GM19239 (cell line): ENCODE results near the gene PLIN3.
"Not testable (repeated sequence)": the region's sequence is repeated elsewhere in the genome, so short reads cannot be mapped to it uniquely, and the experiment has no call there.

Experiments
- DNase-seq: peaks from one replicate; pipeline ENCODE4 v3.0.0; 2011; ENCODE audit warnings: low spot score; ENCODE audit not compliant: insufficient read length
- FAIRE-seq: peaks from 2 replicates; lab custom pipeline; 2011; peaks lifted over from hg19 to GRCh38; lab: Jason Lieb, UNC

Gene PLIN3

GRCh38 chr19:4816202-4816949, 51.1 kb downstream of the PLIN3 start:
- no peak for FAIRE-seq
- no peak for DNase-seq

GRCh38 chr19:4815426-4816201, 51.9 kb downstream of the PLIN3 start:
- FAIRE-seq: peak; percentile 98
- DNase-seq: peak; percentile 90

- no peak for DNase-seq
- FAIRE-seq: no peak
Measured at GRCh38 chr19:4814625-4815425, 52.6 kb downstream of the PLIN3 start.

- FAIRE-seq (peak; percentile 71), DNase-seq (peak; percentile 74)
Measured at GRCh38 chr19:4811328-4812131, 55.9 kb downstream of the PLIN3 start.

- no peak for DNase-seq
- FAIRE-seq: no peak
Measured at GRCh38 chr19:4807188-4807587, 60.3 kb downstream of the PLIN3 start.

- FAIRE-seq (no peak), DNase-seq (no peak)
Measured at GRCh38 chr19:4806384-4806783, 61.1 kb downstream of the PLIN3 start.

- DNase-seq, FAIRE-seq: not testable (repeated sequence)
Measured at GRCh38 chr19:4805140-4805539, 62.3 kb downstream of the PLIN3 start.

- DNase-seq (no peak), FAIRE-seq (peak; percentile 58)
Measured at GRCh38 chr19:4803736-4804695, 63.5 kb downstream of the PLIN3 start.

GRCh38 chr19:4802711-4803110, 64.8 kb downstream of the PLIN3 start:
- FAIRE-seq (no peak), DNase-seq (no peak)

GRCh38 chr19:4801085-4801619, 66.3 kb downstream of the PLIN3 start:
- no peak for DNase-seq
- FAIRE-seq: no peak

GRCh38 chr19:4800591-4801081, 66.8 kb downstream of the PLIN3 start:
- no peak for DNase-seq
- no peak for FAIRE-seq

- DNase-seq (no peak), FAIRE-seq (no peak)
Measured at GRCh38 chr19:4795400-4795799, 72.1 kb downstream of the PLIN3 start.

- no peak for DNase-seq
Measured at GRCh38 chr19:4794971-4795370, 72.5 kb downstream of the PLIN3 start.

GRCh38 chr19:4793278-4793677, 74.2 kb downstream of the PLIN3 start:
- FAIRE-seq, DNase-seq: not testable (repeated sequence)

More at GRCh38 chr19:4794971-4795370, 72.5 kb downstream of the PLIN3 start:
- no peak for FAIRE-seq

- not testable (repeated sequence) for FAIRE-seq, DNase-seq
Measured at GRCh38 chr19:4792866-4793195, 74.6 kb downstream of the PLIN3 start.

- DNase-seq, FAIRE-seq: not testable (repeated sequence)
Measured at GRCh38 chr19:4792019-4792865, 75.2 kb downstream of the PLIN3 start.
